GM23338 (cell line): ENCODE results near the gene ZSCAN26. TPM values are rescaled to one million over a fixed set of nuclear protein-coding genes. Genes with fewer than 3 reads are reported as not detected.
A peak's percentile ranks its signal among the peaks of the same experiment; 100 is the strongest.

ENCODE experiments used
- ATAC-seq: fragments of 200-7000 bp; cut with Tn5 transposase; 3 replicates; pipeline ENCODE4 v1.9.1; 2020
- DNase-seq: peaks from one replicate; pipeline ENCODE4 v3.0.0-alpha.2; 2015; ENCODE audit warnings: low spot score
- H2AFZ ChIP-seq: fragments of 200-600 bp; sonication (generic); 2 replicates; pipeline ENCODE4 v1.8.0; 2016; ENCODE audit warnings: antibody characterized with exemption, mild to moderate bottlenecking, moderate library complexity
- H3F3A ChIP-seq: fragments of 200-600 bp; sonication (generic); replicated peaks from 2 replicates; pipeline ENCODE4 v1.8.0; 2017; ENCODE audit warnings: antibody characterized with exemption, mixed run types, low read depth
- H3K27ac ChIP-seq: fragments of 200-600 bp; sonication (generic); 2 replicates; pipeline ENCODE4 v1.6.1; 2016; ENCODE audit warnings: low read depth
- H3K27me3 ChIP-seq: fragments of 200-600 bp; sonication (generic); 2 replicates; pipeline ENCODE4 v1.8.0; 2016; ENCODE audit warnings: mild to moderate bottlenecking, mixed run types, moderate library complexity; ENCODE audit not compliant: insufficient read depth
- H3K36me3 ChIP-seq: fragments of 200-600 bp; sonication (generic); 2 replicates; pipeline ENCODE4 v1.8.0; 2016; ENCODE audit warnings: mild to moderate bottlenecking; ENCODE audit not compliant: insufficient read depth
- H3K4me1 ChIP-seq: fragments of 200-600 bp; sonication (generic); 2 replicates; pipeline ENCODE4 v1.8.0; 2016; ENCODE audit warnings: mild to moderate bottlenecking, moderate library complexity; ENCODE audit not compliant: insufficient read depth
- H3K4me2 ChIP-seq: fragments of 200-600 bp; sonication (generic); 2 replicates; pipeline ENCODE4 v1.7.1; 2017; ENCODE audit warnings: mixed run types
- H3K4me3 ChIP-seq: fragments of 200-600 bp; sonication (generic); 2 replicates; pipeline ENCODE4 v1.6.1; 2016; ENCODE audit warnings: mixed run types
- H3K79me2 ChIP-seq: fragments of 200-600 bp; sonication (generic); replicated peaks from 2 replicates; pipeline ENCODE4 v1.8.0; 2017; ENCODE audit warnings: mild to moderate bottlenecking; ENCODE audit not compliant: insufficient read depth
- H3K9me2 ChIP-seq: fragments of 200-600 bp; sonication (generic); 2 replicates; pipeline ENCODE4 v1.8.0; 2017; ENCODE audit not compliant: insufficient read depth
- H4K20me1 ChIP-seq: fragments of 200-600 bp; sonication (generic); replicated peaks from 2 replicates; pipeline ENCODE4 v1.8.0; 2017; ENCODE audit warnings: mild to moderate bottlenecking; ENCODE audit not compliant: insufficient read depth
- H3K27ac Mint-ChIP-seq: 2 replicates; pipeline ENCODE4 v1.8.0; 2020; ENCODE audit warnings: inconsistent platforms, mild to moderate bottlenecking, moderate library complexity, mixed read lengths
- H3K27me3 Mint-ChIP-seq: 3 replicates; pipeline ENCODE4 v1.8.0; 2022; ENCODE audit warnings: low read depth, mild to moderate bottlenecking, moderate library complexity, mixed read lengths, inconsistent platforms; ENCODE audit not compliant: insufficient read depth, poor library complexity
- H3K36me3 Mint-ChIP-seq: 3 replicates; pipeline ENCODE4 v1.8.0; 2021; ENCODE audit warnings: low read depth, mild to moderate bottlenecking, inconsistent platforms, moderate library complexity, mixed read lengths
- H3K4me1 Mint-ChIP-seq: 3 replicates; pipeline ENCODE4 v1.8.0; 2020; ENCODE audit warnings: mild to moderate bottlenecking, inconsistent platforms, mixed read lengths
- H3K4me3 Mint-ChIP-seq: 3 replicates; pipeline ENCODE4 v1.8.0; 2021; ENCODE audit warnings: moderate library complexity, mild to moderate bottlenecking, inconsistent platforms, mixed read lengths
- H3K9me3 Mint-ChIP-seq: 3 replicates; pipeline ENCODE4 v1.8.0; 2020; ENCODE audit warnings: moderate library complexity, mild to moderate bottlenecking, inconsistent platforms, mixed read lengths
- EZH2 ChIP-seq: fragments of 200-600 bp; sonication (generic); IDR thresholded peaks from one replicate; pipeline ENCODE4 v1.8.0; 2017; ENCODE audit warnings: antibody characterized with exemption, mild to moderate bottlenecking, low read depth; ENCODE audit not compliant: unreplicated experiment
- EZH2phosphoT487 ChIP-seq: fragments of 200-600 bp; sonication (generic); IDR thresholded peaks from one replicate; pipeline ENCODE4 v1.8.1; 2018; ENCODE audit warnings: antibody characterized with exemption; ENCODE audit not compliant: unreplicated experiment
- JUNB ChIP-seq: IDR thresholded peaks from one replicate; pipeline ENCODE4 v1.6.1; 2016; ENCODE audit warnings: antibody characterized with exemption; ENCODE audit not compliant: unreplicated experiment
- NANOG ChIP-seq: IDR thresholded peaks from 2 replicates; pipeline ENCODE4 v1.6.1; 2016; ENCODE audit warnings: antibody characterized with exemption, borderline replicate concordance
- STAT1 ChIP-seq: IDR thresholded peaks from one replicate; pipeline ENCODE4 v1.6.1; 2016; ENCODE audit warnings: antibody characterized with exemption; ENCODE audit not compliant: unreplicated experiment
- ZNF114 ChIP-seq: fragments of 250-450 bp; sonication (Bioruptor Pico); IDR thresholded peaks from 2 replicates; pipeline ENCODE4 v1.5.0; 2020; ENCODE audit warnings: mild to moderate bottlenecking, moderate library complexity
- ZNF331 ChIP-seq: fragments of 250-450 bp; sonication (Bioruptor Pico); IDR thresholded peaks from 2 replicates; pipeline ENCODE4 v1.5.0; 2020; ENCODE audit warnings: low read depth, mild to moderate bottlenecking, moderate library complexity
- polyA plus RNA-seq: library from polyadenylated mRNA; unstranded; fragments of >200 nt; fragmentation: Nextera tagmentation; extraction: Ambion mirVana; gene quantifications from 2 replicates; pipeline ENCODE4 v1.2.1, GENCODE V29; 2016
- total RNA-seq: library from RNA; depleted of rRNA; stranded (reverse); fragments of >200 nt; shearing (Covaris generic); gene quantifications from 2 replicates; pipeline ENCODE4 v1.2.3, GENCODE V29; 2014
- TF ChIP-seq, protein P1 (sequence below), 2 experiments: fragments of 200-600 bp in 1 of 2; sonication (generic) in 1 of 2; conservative IDR thresholded peaks; 2 replicates each; pipeline versions ENCODE4 v1.5.1 to v1.6.1; 2016 to 2017; ENCODE audit warnings: antibody characterized with exemption in 2 of 2, low read depth in 2 of 2, mild to moderate bottlenecking in 2 of 2, moderate library complexity in 1 of 2
- TF ChIP-seq, protein P2 (sequence below): fragments of 250-450 bp; sonication (Bioruptor Pico); IDR thresholded peaks from 2 replicates; pipeline ENCODE4 v1.5.0; 2020; ENCODE audit warnings: mild to moderate bottlenecking, moderate library complexity
- TF ChIP-seq, protein P3 (sequence below): IDR thresholded peaks from 2 replicates; pipeline ENCODE4 v1.6.1; 2016; ENCODE audit warnings: antibody characterized with exemption

Gene ZSCAN26
- total and polyA plus RNA-seq, 2 experiments from 2014 or later, result 6.5 to 10.2 TPM

DNA sequence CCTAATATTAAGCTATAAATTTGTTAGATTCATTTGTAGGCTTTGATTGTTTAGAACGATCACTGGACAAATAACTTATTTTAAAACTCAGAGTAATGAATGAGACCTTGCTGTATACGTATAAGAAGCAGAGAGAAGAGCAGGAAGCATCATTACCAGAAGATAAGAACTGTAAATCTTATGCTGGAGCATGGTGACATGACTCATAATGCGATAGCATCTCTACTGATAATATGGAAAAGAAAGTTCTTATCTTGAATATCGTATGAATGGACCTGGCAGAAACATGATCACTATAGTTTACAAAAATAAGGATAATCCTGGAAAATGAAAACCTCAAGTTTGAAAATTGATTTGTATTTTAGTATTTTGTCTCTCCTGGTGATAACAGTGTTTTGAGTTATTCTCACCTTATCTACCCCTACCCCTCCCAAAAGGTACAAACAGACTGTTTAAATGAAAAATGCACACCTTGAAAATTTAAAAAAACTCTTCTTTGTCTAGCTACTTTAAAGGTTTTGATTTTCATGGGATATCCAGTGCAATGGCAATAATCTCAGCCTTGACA, 2.0 kb upstream of the ZSCAN26 start (continued):
- TF ChIP-seq, protein P1, sequence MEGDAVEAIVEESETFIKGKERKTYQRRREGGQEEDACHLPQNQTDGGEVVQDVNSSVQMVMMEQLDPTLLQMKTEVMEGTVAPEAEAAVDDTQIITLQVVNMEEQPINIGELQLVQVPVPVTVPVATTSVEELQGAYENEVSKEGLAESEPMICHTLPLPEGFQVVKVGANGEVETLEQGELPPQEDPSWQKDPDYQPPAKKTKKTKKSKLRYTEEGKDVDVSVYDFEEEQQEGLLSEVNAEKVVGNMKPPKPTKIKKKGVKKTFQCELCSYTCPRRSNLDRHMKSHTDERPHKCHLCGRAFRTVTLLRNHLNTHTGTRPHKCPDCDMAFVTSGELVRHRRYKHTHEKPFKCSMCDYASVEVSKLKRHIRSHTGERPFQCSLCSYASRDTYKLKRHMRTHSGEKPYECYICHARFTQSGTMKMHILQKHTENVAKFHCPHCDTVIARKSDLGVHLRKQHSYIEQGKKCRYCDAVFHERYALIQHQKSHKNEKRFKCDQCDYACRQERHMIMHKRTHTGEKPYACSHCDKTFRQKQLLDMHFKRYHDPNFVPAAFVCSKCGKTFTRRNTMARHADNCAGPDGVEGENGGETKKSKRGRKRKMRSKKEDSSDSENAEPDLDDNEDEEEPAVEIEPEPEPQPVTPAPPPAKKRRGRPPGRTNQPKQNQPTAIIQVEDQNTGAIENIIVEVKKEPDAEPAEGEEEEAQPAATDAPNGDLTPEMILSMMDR (conservative IDR thresholded peaks at IDR 0.05; ENCODE audit: low read depth in 2 of 2), result no peak
- TF ChIP-seq ZNF114 (CRISPR knock-in tag) (no peak), JUNB (no peak), STAT1 (no peak), EZH2 (no peak)

DNA sequence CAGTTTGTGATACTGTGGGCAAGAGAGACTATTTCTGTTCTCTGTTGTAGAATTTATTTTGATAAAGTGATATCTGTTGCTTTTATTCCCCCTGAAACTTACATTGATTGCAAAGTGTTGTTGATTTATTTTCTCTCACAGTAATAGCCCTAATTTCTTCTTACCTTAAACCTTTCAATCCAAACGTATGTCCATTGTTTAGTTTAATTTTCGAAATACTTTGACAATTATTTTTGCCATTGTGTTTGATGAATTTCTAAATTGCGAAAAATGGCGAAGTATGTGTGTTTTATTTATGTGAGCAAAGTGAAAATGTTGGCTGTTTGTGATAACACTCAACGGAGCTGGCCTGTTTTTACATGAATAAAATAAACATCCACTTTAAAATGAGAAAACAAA, 381 bp upstream of the ZSCAN26 start:
- Histone ChIP-seq H3F3A (peaks cover 3% of the 10 kb centered on the region; the same call in 1 of the 2 replicates), H4K20me1 (no peaks in the 10 kb centered on the region; the same call in 1 of the 2 replicates), H3K79me2 (peaks cover 21% of the 10 kb centered on the region), H3K27ac (peak overlapping the region; percentile 92), H2AFZ (peak overlapping the region; percentile 48), H3K4me1 (no peaks in the 10 kb centered on the region), H3K27me3 (peaks cover 26% of the 10 kb centered on the region), H3K4me2 (peak overlapping the region; percentile 95), H3K4me3 (peak overlapping the region; percentile 91), H3K36me3 (no peaks in the 10 kb centered on the region), H3K9me2 (no peaks in the 10 kb centered on the region)
- H3K36me3 Mint-ChIP-seq, result no peaks in the 10 kb centered on the region
- peaks cover under 1% of the 10 kb centered on the region for H3K27me3 Mint-ChIP-seq
- no peaks in the 10 kb centered on the region; the same call in 2 of the 3 replicates for H3K4me1 Mint-ChIP-seq
- TF ChIP-seq JUNB (no peak), ZNF114 (CRISPR knock-in tag) (no peak)
- H3K9me3 Mint-ChIP-seq, result no peaks in the 10 kb centered on the region
- H3K4me3 Mint-ChIP-seq, result no peak overlapping the region
- ATAC-seq, result no peak
- H3K27ac Mint-ChIP-seq, result no peak overlapping the region
- no peak for DNase-seq

DNA sequence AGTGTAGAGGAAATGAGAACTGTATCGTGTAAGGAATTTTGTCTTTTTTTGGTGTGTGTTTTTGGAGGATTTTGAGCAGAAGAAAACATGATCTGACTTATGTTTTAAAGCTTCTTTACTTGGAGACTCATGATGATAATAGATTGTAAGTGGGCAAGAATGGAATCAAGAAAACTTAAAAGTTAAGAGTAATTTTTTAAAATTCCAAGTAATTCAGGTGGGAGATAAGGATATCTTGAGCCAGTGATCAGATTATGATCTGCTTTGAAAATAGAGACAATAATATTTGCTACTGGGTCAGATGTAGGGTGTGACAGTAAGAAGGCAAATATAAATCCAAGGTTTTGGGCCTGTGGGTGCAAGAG, 734 bp downstream of the ZSCAN26 start:
- Mint-ChIP-seq H3K36me3 (peaks cover 8% of the 10 kb centered on the region; the same call in 2 of the 3 replicates), H3K27ac (no peak overlapping the region), H3K4me3 (no peak overlapping the region), H3K4me1 (no peaks in the 10 kb centered on the region; the same call in 2 of the 3 replicates), H3K9me3 (no peaks in the 10 kb centered on the region), H3K27me3 (no peaks in the 10 kb centered on the region)
- ATAC-seq (no peak), DNase-seq (no peak)
- Histone ChIP-seq H3K4me1 (no peaks in the 10 kb centered on the region), H3K36me3 (no peaks in the 10 kb centered on the region; the same call in 1 of the 2 replicates), H3K4me3 (peak overlapping the region; percentile 91), H2AFZ (peak overlapping the region; percentile 48), H3F3A (peaks cover 3% of the 10 kb centered on the region; the same call in 1 of the 2 replicates), H4K20me1 (no peaks in the 10 kb centered on the region; the same call in 1 of the 2 replicates), H3K79me2 (peaks cover 21% of the 10 kb centered on the region), H3K4me2 (peak overlapping the region; percentile 95), H3K27me3 (peaks cover 24% of the 10 kb centered on the region), H3K27ac (peak overlapping the region; percentile 92), H3K9me2 (no peaks in the 10 kb centered on the region)
- TF ChIP-seq ZNF331 (CRISPR knock-in tag), result no peak
- TF ChIP-seq ZNF114 (CRISPR knock-in tag), result no peak
- no peak for TF ChIP-seq EZH2phosphoT487
- TF ChIP-seq, protein P2, sequence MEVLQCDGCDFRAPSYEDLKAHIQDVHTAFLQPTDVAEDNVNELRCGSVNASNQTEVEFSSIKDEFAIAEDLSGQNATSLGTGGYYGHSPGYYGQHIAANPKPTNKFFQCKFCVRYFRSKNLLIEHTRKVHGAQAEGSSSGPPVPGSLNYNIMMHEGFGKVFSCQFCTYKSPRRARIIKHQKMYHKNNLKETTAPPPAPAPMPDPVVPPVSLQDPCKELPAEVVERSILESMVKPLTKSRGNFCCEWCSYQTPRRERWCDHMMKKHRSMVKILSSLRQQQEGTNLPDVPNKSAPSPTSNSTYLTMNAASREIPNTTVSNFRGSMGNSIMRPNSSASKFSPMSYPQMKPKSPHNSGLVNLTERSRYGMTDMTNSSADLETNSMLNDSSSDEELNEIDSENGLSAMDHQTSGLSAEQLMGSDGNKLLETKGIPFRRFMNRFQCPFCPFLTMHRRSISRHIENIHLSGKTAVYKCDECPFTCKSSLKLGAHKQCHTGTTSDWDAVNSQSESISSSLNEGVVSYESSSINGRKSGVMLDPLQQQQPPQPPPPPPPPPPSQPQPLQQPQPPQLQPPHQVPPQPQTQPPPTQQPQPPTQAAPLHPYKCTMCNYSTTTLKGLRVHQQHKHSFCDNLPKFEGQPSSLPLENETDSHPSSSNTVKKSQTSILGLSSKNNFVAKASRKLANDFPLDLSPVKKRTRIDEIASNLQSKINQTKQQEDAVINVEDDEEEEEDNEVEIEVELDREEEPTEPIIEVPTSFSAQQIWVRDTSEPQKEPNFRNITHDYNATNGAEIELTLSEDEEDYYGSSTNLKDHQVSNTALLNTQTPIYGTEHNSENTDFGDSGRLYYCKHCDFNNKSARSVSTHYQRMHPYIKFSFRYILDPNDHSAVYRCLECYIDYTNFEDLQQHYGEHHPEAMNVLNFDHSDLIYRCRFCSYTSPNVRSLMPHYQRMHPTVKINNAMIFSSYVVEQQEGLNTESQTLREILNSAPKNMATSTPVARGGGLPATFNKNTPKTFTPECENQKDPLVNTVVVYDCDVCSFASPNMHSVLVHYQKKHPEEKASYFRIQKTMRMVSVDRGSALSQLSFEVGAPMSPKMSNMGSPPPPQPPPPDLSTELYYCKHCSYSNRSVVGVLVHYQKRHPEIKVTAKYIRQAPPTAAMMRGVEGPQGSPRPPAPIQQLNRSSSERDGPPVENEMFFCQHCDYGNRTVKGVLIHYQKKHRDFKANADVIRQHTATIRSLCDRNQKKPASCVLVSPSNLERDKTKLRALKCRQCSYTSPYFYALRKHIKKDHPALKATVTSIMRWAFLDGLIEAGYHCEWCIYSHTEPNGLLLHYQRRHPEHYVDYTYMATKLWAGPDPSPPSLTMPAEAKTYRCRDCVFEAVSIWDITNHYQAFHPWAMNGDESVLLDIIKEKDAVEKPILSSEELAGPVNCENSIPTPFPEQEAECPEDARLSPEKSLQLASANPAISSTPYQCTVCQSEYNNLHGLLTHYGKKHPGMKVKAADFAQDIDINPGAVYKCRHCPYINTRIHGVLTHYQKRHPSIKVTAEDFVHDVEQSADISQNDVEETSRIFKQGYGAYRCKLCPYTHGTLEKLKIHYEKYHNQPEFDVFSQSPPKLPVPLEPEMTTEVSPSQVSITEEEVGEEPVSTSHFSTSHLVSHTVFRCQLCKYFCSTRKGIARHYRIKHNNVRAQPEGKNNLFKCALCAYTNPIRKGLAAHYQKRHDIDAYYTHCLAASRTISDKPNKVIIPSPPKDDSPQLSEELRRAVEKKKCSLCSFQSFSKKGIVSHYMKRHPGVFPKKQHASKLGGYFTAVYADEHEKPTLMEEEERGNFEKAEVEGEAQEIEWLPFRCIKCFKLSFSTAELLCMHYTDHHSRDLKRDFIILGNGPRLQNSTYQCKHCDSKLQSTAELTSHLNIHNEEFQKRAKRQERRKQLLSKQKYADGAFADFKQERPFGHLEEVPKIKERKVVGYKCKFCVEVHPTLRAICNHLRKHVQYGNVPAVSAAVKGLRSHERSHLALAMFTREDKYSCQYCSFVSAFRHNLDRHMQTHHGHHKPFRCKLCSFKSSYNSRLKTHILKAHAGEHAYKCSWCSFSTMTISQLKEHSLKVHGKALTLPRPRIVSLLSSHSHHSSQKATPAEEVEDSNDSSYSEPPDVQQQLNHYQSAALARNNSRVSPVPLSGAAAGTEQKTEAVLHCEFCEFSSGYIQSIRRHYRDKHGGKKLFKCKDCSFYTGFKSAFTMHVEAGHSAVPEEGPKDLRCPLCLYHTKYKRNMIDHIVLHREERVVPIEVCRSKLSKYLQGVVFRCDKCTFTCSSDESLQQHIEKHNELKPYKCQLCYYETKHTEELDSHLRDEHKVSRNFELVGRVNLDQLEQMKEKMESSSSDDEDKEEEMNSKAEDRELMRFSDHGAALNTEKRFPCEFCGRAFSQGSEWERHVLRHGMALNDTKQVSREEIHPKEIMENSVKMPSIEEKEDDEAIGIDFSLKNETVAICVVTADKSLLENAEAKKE, result no peak
- TF ChIP-seq JUNB, result no peak
- no peak for TF ChIP-seq NANOG
- TF ChIP-seq, protein P3, sequence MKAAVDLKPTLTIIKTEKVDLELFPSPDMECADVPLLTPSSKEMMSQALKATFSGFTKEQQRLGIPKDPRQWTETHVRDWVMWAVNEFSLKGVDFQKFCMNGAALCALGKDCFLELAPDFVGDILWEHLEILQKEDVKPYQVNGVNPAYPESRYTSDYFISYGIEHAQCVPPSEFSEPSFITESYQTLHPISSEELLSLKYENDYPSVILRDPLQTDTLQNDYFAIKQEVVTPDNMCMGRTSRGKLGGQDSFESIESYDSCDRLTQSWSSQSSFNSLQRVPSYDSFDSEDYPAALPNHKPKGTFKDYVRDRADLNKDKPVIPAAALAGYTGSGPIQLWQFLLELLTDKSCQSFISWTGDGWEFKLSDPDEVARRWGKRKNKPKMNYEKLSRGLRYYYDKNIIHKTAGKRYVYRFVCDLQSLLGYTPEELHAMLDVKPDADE, result no peak
- TF ChIP-seq EZH2, result no peak
